Coronary artery (tissue), 2 donors: Measurements from ENCODE around the gene PAQR5.
"Not testable (repeated sequence)": the region's sequence is repeated elsewhere in the genome, so short reads cannot be mapped to it uniquely, and the experiment has no call there.

ENCODE experiments used
- DNase-seq: peaks from one replicate; pipeline ENCODE4 v3.0.0-alpha.2; 2017; ENCODE audit warnings: low spot score
- H3K27ac ChIP-seq, 2 donors: fragments of 200-600 bp; sonication (generic); one replicate each; pipeline ENCODE4 v1.5.1; 2016 to 2019
- H3K4me3 ChIP-seq: fragments of 200-600 bp; sonication (generic); 2 replicates; pipeline ENCODE4 v1.5.1; 2016; ENCODE audit warnings: mild to moderate bottlenecking, moderate library complexity
- CTCF ChIP-seq: fragments of 200-600 bp; sonication (generic); IDR thresholded peaks from one replicate; pipeline ENCODE4 v1.5.1; 2019; ENCODE audit warnings: antibody characterized with exemption

The PAQR5 gene

GRCh38 chr15:69375151-69375790 is 76.6 kb downstream of the PAQR5 start:
- TF ChIP-seq CTCF = no peak
- Histone ChIP-seq H3K27ac (no peak overlapping the region), H3K4me3 (no peak overlapping the region)
- DNase-seq = no peak

- Histone ChIP-seq H3K4me3 (no peak overlapping the region), H3K27ac (no peak overlapping the region)
- TF ChIP-seq CTCF = no peak
- no peak for DNase-seq
Measured at GRCh38 chr15:69377216-69377970, 78.7 kb downstream of the PAQR5 start.

GRCh38 chr15:69380100-69380725 is 81.5 kb downstream of the PAQR5 start:
- no peak for DNase-seq
- TF ChIP-seq CTCF = no peak

GRCh38 chr15:69380726-69381105 is 82.0 kb downstream of the PAQR5 start:
- no peak for DNase-seq
- Histone ChIP-seq H3K4me3 (no peak overlapping the region), H3K27ac (no peak overlapping the region)
- TF ChIP-seq CTCF = no peak

More at GRCh38 chr15:69380100-69380725, 81.5 kb downstream of the PAQR5 start:
- Histone ChIP-seq H3K4me3 (no peak overlapping the region), H3K27ac (no peak overlapping the region)

GRCh38 chr15:69382176-69382575 is 83.5 kb downstream of the PAQR5 start:
- not testable (repeated sequence) for DNase-seq, H3K27ac ChIP-seq, H3K4me3 ChIP-seq

GRCh38 chr15:69384066-69384465 is 85.4 kb downstream of the PAQR5 start:
- H3K4me3 ChIP-seq, H3K27ac ChIP-seq, DNase-seq: not testable (repeated sequence)

GRCh38 chr15:69384626-69385598 is 86.2 kb downstream of the PAQR5 start:
- Histone ChIP-seq H3K27ac (no peak overlapping the region), H3K4me3 (no peak overlapping the region)
- TF ChIP-seq CTCF = no peak
- DNase-seq = no peak
